Medulla oblongata (tissue), 1 donor: Measurements from ENCODE around the gene SAMD4B.

Source experiments
- DNase-seq: peaks from one replicate; pipeline ENCODE4 v3.0.0-alpha.2; 2015; ENCODE audit errors: extremely low spot score

SAMD4B gene

GRCh38 chr19:39409208-39410016, 67.2 kb downstream of the SAMD4B start:
- peak; percentile 76 for DNase-seq

GRCh38 chr19:39410017-39410830, 68.0 kb downstream of the SAMD4B start:
- peak; percentile 69 for DNase-seq

- DNase-seq: no peak
Measured at GRCh38 chr19:39410831-39411080, 68.5 kb downstream of the SAMD4B start.

GRCh38 chr19:39411081-39411831, 69.0 kb downstream of the SAMD4B start:
- DNase-seq: no peak

GRCh38 chr19:39411832-39412099, 69.5 kb downstream of the SAMD4B start:
- peak; percentile 94 for DNase-seq

- peak; percentile 99 for DNase-seq
Measured at GRCh38 chr19:39412100-39412866, 70.1 kb downstream of the SAMD4B start, which contains the start of gene PLEKHG2. PLEKHG2 (plus strand) TSS chr19:39412669; CDS start chr19:39414087, 1,418 bp downstream.

- no peak for DNase-seq
Measured at GRCh38 chr19:39412867-39413271, 70.6 kb downstream of the SAMD4B start.

GRCh38 chr19:39413272-39413910, 71.2 kb downstream of the SAMD4B start:
- DNase-seq: no peak

- no peak for DNase-seq
Measured at GRCh38 chr19:39413911-39414608, 71.8 kb downstream of the SAMD4B start.

- no peak for DNase-seq
Measured at GRCh38 chr19:39415111-39416046, 73.2 kb downstream of the SAMD4B start.

- DNase-seq: no peak
Measured at GRCh38 chr19:39416152-39417120, 74.2 kb downstream of the SAMD4B start.

- no peak for DNase-seq
Measured at GRCh38 chr19:39417463-39418181, 75.4 kb downstream of the SAMD4B start.

- DNase-seq: no peak
Measured at GRCh38 chr19:39419003-39419402, 76.8 kb downstream of the SAMD4B start.

GRCh38 chr19:39420769-39421168, 78.5 kb downstream of the SAMD4B start:
- DNase-seq: no peak

GRCh38 chr19:39422020-39422419, 79.8 kb downstream of the SAMD4B start:
- DNase-seq: no peak

- DNase-seq: no peak
Measured at GRCh38 chr19:39423258-39424086, 81.3 kb downstream of the SAMD4B start.

GRCh38 chr19:39424934-39425333, 82.7 kb downstream of the SAMD4B start:
- DNase-seq: no peak
